Lower lobe of right lung (tissue), 2 donors: Measurements from ENCODE around the gene DNAJB12. TPM values are rescaled to one million over a fixed set of nuclear protein-coding genes. Genes with fewer than 3 reads are reported as not detected.
A peak's percentile ranks its signal among the peaks of the same experiment; 100 is the strongest.

ENCODE experiments used
- ATAC-seq, 2 donors: fragments of 200-7000 bp; cut with Tn5 transposase; one replicate each; pipeline ENCODE4 v1.9.1; 2020 to 2022; ENCODE audit warnings: mild to moderate bottlenecking in 2 of 2, moderate library complexity in 2 of 2
- DNase-seq: peaks from one replicate; pipeline ENCODE4 v3.0.0-alpha.2; 2020
- H3K27ac ChIP-seq: fragments of 200-600 bp; one replicate; pipeline ENCODE4 v1.8.0; 2022
- H3K27me3 ChIP-seq: fragments of 200-600 bp; one replicate; pipeline ENCODE4 v1.8.0; 2022; ENCODE audit warnings: low read depth
- H3K36me3 ChIP-seq: fragments of 200-600 bp; one replicate; pipeline ENCODE4 v1.8.0; 2022; ENCODE audit warnings: mild to moderate bottlenecking
- H3K4me1 ChIP-seq: fragments of 200-600 bp; one replicate; pipeline ENCODE4 v1.8.0; 2022
- H3K4me3 ChIP-seq: fragments of 200-600 bp; one replicate; pipeline ENCODE4 v1.8.0; 2022; ENCODE audit warnings: mild to moderate bottlenecking
- H3K9me3 ChIP-seq: fragments of 200-600 bp; one replicate; pipeline ENCODE4 v1.8.0; 2022
- intact Hi-C: fragments of 100-400 bp; cut with DNase I; formaldehyde crosslinking; loops from one replicate; pipeline ENCODE4 v1.11.0; 2022
- total RNA-seq: library from RNA; stranded (reverse); fragmentation: NEBNext Ultra II Directional; extraction: Animal tissue kit (Norgen Biotek cat#: 25700); gene quantifications from one replicate; pipeline ENCODE4 v1.2.1, GENCODE V29; 2021
- TF ChIP-seq, protein P1 (sequence below): fragments of 200-600 bp; IDR thresholded peaks from one replicate; pipeline ENCODE4 v1.8.0; 2022; ENCODE audit warnings: antibody characterized with exemption, mild to moderate bottlenecking
- donor health status: DM: no; HTN: yes; CAD: no; lungs with severe emphysema.

DNAJB12 gene
- total RNA-seq, 1 donor from 2014 or later, result 44.7 TPM

DNA sequence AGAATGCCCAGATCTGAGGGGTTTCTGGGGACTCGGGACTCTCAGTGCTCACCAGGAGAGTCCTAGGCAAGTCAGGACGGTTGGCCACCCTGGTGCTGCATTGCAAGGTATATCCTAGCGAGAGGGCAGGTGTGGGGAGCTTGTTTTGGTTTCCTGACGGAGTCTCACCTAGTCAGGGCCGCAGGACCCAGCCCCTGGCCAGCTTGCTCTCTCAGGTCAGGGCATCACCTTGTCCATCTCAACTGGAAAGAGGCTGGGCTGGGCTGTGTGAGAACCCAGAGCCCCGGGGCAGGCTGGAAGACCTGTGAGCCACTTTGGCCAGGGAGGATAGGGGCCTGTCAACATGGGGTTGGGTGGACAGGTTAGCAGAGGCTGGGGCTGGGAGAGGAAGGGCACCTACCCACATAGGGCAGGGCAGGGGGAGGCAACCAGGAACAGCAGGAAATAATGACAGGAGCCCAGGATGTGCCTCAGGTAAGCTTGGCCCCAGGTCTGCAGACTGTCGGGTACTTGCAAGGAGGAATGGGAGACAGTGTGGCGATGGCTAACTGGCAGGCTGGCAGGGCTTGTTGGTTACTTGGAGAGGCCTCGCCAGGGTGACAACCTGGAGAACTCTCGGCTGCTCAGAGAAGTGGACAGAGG is 31.5 kb downstream of the DNAJB12 start:
- DNase-seq (no peak), ATAC-seq (no peak)
- Histone ChIP-seq H3K27me3 (no peaks in the 10 kb centered on the region), H3K4me3 (no peak overlapping the region), H3K36me3 (no peaks in the 10 kb centered on the region), H3K9me3 (no peaks in the 10 kb centered on the region), H3K27ac (peak overlapping the region; percentile 11), H3K4me1 (peaks cover 87% of the 10 kb centered on the region)
- TF ChIP-seq, protein P1, sequence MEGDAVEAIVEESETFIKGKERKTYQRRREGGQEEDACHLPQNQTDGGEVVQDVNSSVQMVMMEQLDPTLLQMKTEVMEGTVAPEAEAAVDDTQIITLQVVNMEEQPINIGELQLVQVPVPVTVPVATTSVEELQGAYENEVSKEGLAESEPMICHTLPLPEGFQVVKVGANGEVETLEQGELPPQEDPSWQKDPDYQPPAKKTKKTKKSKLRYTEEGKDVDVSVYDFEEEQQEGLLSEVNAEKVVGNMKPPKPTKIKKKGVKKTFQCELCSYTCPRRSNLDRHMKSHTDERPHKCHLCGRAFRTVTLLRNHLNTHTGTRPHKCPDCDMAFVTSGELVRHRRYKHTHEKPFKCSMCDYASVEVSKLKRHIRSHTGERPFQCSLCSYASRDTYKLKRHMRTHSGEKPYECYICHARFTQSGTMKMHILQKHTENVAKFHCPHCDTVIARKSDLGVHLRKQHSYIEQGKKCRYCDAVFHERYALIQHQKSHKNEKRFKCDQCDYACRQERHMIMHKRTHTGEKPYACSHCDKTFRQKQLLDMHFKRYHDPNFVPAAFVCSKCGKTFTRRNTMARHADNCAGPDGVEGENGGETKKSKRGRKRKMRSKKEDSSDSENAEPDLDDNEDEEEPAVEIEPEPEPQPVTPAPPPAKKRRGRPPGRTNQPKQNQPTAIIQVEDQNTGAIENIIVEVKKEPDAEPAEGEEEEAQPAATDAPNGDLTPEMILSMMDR, result no peak
- intact Hi-C loops, result no loop called here

DNA sequence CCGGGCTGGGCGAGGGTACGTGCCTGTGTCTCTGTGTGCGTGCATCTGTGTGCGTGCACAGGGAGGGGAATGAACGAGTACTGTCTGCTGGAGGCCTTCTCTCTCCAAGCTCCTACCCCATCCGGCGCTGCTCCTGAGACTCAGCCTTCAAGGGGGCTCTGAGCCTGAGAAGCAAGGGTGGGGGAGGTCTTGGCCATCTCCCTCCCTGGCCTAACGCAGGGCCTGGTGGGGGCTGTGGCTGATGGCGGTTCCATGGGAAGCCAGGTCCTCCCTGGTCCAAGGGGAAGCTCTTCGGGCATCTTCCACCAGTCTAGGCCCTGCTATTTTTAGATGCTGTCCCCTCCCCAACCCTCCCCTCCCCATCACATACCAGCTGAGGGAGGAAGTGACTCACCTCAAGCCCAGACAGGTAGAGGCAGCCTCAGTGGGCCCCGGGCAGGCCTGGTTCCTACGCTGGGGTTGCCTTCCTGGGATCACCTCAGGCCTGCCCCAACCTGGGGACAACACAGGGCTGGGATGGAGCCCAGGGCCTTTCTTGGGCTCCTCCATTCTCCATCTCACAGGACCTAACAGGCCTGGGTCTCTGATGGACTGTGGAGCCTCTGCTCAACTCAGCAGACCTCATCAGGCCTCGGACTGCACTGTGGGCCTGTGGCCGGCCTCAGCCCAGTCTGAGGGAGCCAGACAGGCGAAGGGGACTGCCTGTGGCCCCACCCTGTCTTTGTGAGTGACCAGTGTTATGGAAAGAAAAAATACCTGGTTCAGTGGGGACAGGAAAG is 32.2 kb downstream of the DNAJB12 start:
- Histone ChIP-seq H3K4me1 (peaks cover 87% of the 10 kb centered on the region), H3K36me3 (no peaks in the 10 kb centered on the region), H3K4me3 (no peak overlapping the region), H3K27ac (no peak overlapping the region), H3K9me3 (no peaks in the 10 kb centered on the region), H3K27me3 (no peaks in the 10 kb centered on the region)
- DNase-seq, result no peak
- TF ChIP-seq, protein P1, result no peak
- ATAC-seq, result no peak
- intact Hi-C loops, result no loop called here

DNA sequence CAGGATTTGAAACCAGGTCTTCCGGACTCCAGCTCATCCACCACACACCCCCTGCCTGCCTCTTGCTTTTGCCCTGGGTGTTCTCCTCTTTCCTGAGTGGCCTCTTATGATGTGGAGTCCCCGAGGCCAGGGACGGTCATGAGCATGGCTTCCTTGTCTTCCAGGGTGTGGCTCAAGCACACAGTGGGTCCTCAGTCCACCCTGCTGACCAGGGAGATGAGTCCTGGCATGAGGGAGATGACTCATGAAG is 32.8 kb downstream of the DNAJB12 start:
- H3K27ac ChIP-seq, result no peak overlapping the region
- H3K4me3 ChIP-seq, result no peak overlapping the region
- peaks cover 87% of the 10 kb centered on the region for H3K4me1 ChIP-seq
- H3K9me3 ChIP-seq, result no peaks in the 10 kb centered on the region
- H3K27me3 ChIP-seq, result no peaks in the 10 kb centered on the region
- H3K36me3 ChIP-seq, result no peaks in the 10 kb centered on the region
- DNase-seq (no peak), ATAC-seq (no peak)
- TF ChIP-seq, protein P1, result no peak
- intact Hi-C loops, result no loop called here

DNA sequence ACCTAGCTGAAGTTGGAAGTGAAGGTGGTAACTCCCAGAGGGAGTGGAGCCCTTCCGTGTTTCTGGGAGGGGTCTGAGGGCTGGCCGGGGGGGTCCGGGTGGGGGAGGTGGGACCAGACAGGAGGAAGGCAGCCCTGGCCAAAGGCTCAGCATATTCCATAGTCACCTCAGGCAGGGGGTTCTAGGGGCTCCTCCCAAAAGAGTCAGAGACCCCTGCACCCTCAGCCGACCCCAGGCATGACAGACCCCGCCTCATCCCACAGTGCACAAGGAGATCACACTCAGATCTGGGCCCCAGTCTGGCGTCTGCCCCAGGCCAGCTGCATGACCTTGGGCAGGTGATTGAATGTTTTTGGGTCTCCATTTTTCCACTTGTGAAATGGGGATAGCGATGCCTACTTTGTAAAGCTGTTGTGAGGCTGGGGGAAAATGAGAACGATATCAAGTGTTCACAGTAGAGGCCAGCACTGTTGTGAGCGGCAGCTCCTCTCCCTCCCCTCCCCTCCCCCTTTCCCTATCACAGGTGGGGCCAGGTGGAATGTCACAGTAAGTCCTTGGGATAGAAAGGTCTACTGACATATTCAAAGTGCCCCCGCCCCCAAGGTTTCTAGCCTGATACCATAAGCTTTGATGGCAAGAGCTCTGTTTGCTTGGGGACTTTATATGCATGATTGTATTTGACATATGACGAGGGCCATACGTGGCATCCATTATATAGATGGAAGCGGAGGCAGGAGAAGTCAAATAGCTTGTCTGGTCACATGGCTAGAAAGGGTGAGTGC is 33.3 kb downstream of the DNAJB12 start:
- intact Hi-C loops, result no loop called here
- DNase-seq (no peak), ATAC-seq (no peak)
- TF ChIP-seq, protein P1, result no peak
- no peaks in the 10 kb centered on the region for H3K9me3 ChIP-seq
- peak overlapping the region; percentile 89 for H3K27ac ChIP-seq
- peaks cover 92% of the 10 kb centered on the region for H3K4me1 ChIP-seq
- no peaks in the 10 kb centered on the region for H3K36me3 ChIP-seq
- no peaks in the 10 kb centered on the region for H3K27me3 ChIP-seq
- H3K4me3 ChIP-seq, result no peak overlapping the region

DNA sequence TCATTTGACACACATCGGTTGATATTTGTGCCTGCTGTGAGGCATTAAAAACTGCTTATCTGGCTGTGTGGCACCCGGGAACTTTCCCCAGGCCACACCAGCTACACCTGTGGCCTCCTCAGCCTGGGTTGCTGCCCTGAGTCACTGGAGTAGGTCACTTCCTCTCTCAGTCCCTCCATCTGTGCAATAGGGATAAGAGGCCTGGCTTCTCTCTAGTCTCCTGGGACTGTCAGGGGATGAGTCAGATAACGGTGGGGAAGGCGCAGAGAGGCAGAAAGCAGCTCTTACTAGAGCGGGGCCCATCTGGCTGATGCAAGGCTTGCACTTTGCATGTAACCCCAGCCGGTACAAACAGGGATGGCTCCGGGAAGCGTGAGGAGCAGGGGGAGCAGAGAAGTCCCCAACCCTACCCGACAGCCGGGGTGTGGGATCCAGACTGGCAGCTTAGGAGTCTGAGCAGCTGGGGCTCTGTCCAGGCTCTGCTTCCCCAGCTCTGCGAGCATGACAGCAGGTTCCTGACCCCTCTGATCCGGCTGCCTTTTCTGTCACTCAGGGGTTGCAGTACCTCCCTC is 34.0 kb downstream of the DNAJB12 start:
- TF ChIP-seq, protein P1, result no peak
- Histone ChIP-seq H3K9me3 (no peaks in the 10 kb centered on the region), H3K36me3 (no peaks in the 10 kb centered on the region), H3K27me3 (no peaks in the 10 kb centered on the region), H3K4me1 (peaks cover 98% of the 10 kb centered on the region), H3K27ac (peak overlapping the region; percentile 89), H3K4me3 (peak overlapping the region; percentile 52)
- ATAC-seq (peak; percentile 46 to 51), DNase-seq (peak; percentile 74)
- intact Hi-C loops, result no loop called here
